DOHH2 (cell line): Measurements from ENCODE around the gene CEACAM4.
"Not testable (repeated sequence)": the region's sequence is repeated elsewhere in the genome, so short reads cannot be mapped to it uniquely, and the experiment has no call there.

Experiments used
- H3F3A ChIP-seq: fragments of 200-600 bp; sonication (generic), shearing (Covaris generic); 2 replicates; pipeline ENCODE4 v1.6.0; 2016; ENCODE audit warnings: antibody characterized with exemption, mild to moderate bottlenecking; ENCODE audit not compliant: control insufficient read depth, insufficient read depth
- H3K27ac ChIP-seq: fragments of 200-600 bp; sonication (generic); 2 replicates; pipeline ENCODE4 v1.5.1; 2014; ENCODE audit warnings: low read depth, mild to moderate bottlenecking, low read length, moderate library complexity
- H3K27me3 ChIP-seq: fragments of 200-600 bp; sonication (generic); 2 replicates; pipeline ENCODE4 v1.6.1; 2014; ENCODE audit warnings: mild to moderate bottlenecking, low read length, mixed read lengths; ENCODE audit not compliant: control insufficient read depth
- H3K36me3 ChIP-seq: fragments of 200-600 bp; sonication (generic); 2 replicates; pipeline ENCODE4 v1.6.1; 2014; ENCODE audit warnings: mild to moderate bottlenecking, low read length, moderate library complexity, mixed read lengths; ENCODE audit not compliant: control insufficient read depth
- H3K4me1 ChIP-seq: fragments of 200-600 bp; sonication (generic); 2 replicates; pipeline ENCODE4 v1.6.1; 2014; ENCODE audit warnings: mild to moderate bottlenecking, low read length, mixed read lengths; ENCODE audit not compliant: control insufficient read depth
- H3K4me2 ChIP-seq: fragments of 200-600 bp; sonication (generic); 2 replicates; pipeline ENCODE4 v1.6.0; 2014; ENCODE audit warnings: mild to moderate bottlenecking, low read length, moderate library complexity
- H3K4me3 ChIP-seq: fragments of 200-600 bp; sonication (generic); 2 replicates; pipeline ENCODE4 v1.5.1; 2014; ENCODE audit warnings: mild to moderate bottlenecking, low read length, mixed read lengths
- H3K79me2 ChIP-seq: fragments of 200-600 bp; sonication (generic); 2 replicates; pipeline ENCODE4 v1.6.1; 2014; ENCODE audit warnings: mild to moderate bottlenecking, low read length, mixed read lengths; ENCODE audit not compliant: control insufficient read depth
- H3K9me2 ChIP-seq: fragments of 200-600 bp; sonication (generic); replicated peaks from 2 replicates; pipeline ENCODE4 v1.6.1; 2014; ENCODE audit warnings: mild to moderate bottlenecking, low read length, mixed read lengths; ENCODE audit not compliant: control insufficient read depth
- H3K9me3 ChIP-seq: fragments of 200-600 bp; sonication (generic); 2 replicates; pipeline ENCODE4 v1.6.1; 2014; ENCODE audit warnings: antibody characterized with exemption, low read length, mixed read lengths; ENCODE audit not compliant: control insufficient read depth, insufficient read depth
- H4K20me1 ChIP-seq: fragments of 200-600 bp; sonication (generic); 2 replicates; pipeline ENCODE4 v1.6.0; 2014; ENCODE audit warnings: low read depth, mild to moderate bottlenecking, antibody characterized with exemption, low read length, moderate library complexity; ENCODE audit not compliant: control insufficient read depth, insufficient read depth
- CTCF ChIP-seq: fragments of 200-600 bp; sonication (generic); IDR thresholded peaks from one replicate; pipeline ENCODE4 v1.5.1; 2014; ENCODE audit warnings: antibody characterized with exemption, mild to moderate bottlenecking, low read depth, low read length; ENCODE audit not compliant: poor library complexity, severe bottlenecking
- EZH2phosphoT487 ChIP-seq: fragments of 200-600 bp; sonication (generic); IDR thresholded peaks from 2 replicates; pipeline ENCODE4 v1.6.1; 2017; ENCODE audit warnings: borderline replicate concordance, mild to moderate bottlenecking, antibody characterized with exemption, low read length, moderate library complexity, mixed read lengths

Gene CEACAM4

GRCh38 chr19:41586064-41586463, 40.8 kb downstream of the CEACAM4 start:
- Histone ChIP-seq H3K79me2 (no peaks in the 10 kb centered on the region), H3F3A (no peaks in the 10 kb centered on the region), H3K9me2 (no peaks in the 10 kb centered on the region), H4K20me1 (no peaks in the 10 kb centered on the region), H3K9me3 (peaks cover 14% of the 10 kb centered on the region), H3K27me3 (no peaks in the 10 kb centered on the region), H3K4me2 (no peak overlapping the region), H3K4me3 (no peak overlapping the region), H3K36me3 (no peaks in the 10 kb centered on the region), H3K27ac (no peak overlapping the region), H3K4me1 (no peaks in the 10 kb centered on the region)
- no peak for TF ChIP-seq CTCF
- TF ChIP-seq EZH2phosphoT487: no peak

GRCh38 chr19:41584931-41585330, 41.9 kb downstream of the CEACAM4 start:
- Histone ChIP-seq H3K79me2 (no peaks in the 10 kb centered on the region), H3K4me1 (no peaks in the 10 kb centered on the region), H3K27ac (no peak overlapping the region), H3F3A (no peaks in the 10 kb centered on the region), H4K20me1 (no peaks in the 10 kb centered on the region), H3K9me3 (peaks cover 18% of the 10 kb centered on the region), H3K4me3 (no peak overlapping the region), H3K36me3 (no peaks in the 10 kb centered on the region), H3K9me2 (no peaks in the 10 kb centered on the region), H3K27me3 (no peaks in the 10 kb centered on the region), H3K4me2 (no peak overlapping the region)
- TF ChIP-seq CTCF: no peak
- no peak for TF ChIP-seq EZH2phosphoT487

DNA sequence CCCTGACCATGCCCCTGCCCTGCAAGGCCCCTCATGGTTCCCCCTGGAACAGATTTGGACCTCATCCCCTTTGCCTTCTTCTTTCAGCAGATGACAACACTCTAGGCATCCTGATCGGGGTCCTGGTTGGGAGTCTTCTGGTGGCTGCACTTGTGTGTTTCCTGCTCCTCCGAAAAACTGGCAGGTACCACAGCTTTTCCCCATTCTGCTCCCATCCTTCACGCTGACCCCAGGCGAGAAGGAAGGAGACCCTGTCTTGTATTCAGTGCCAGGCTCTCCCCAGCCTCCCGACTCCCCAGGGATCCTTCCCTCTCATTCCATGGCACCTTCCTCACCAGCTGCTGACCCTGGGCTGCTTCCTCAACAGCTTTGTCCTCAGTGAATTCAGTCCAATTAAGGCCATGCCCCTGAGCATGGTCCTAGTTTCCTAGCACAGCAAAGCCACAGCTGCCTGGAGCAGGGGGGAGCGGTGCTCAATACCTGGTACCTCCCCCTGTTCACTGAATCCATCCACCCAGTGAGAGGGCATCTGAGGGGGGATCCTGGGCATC, 42.5 kb downstream of the CEACAM4 start:
- Histone ChIP-seq H3K79me2 (no peaks in the 10 kb centered on the region), H3K4me1 (no peaks in the 10 kb centered on the region), H4K20me1 (no peaks in the 10 kb centered on the region), H3K36me3 (no peaks in the 10 kb centered on the region), H3K9me3 (peaks cover 18% of the 10 kb centered on the region), H3K9me2 (no peaks in the 10 kb centered on the region), H3K27me3 (no peaks in the 10 kb centered on the region), H3K27ac (no peak overlapping the region), H3K4me2 (no peak overlapping the region), H3F3A (no peaks in the 10 kb centered on the region), H3K4me3 (no peak overlapping the region)
- no peak for TF ChIP-seq CTCF
- TF ChIP-seq EZH2phosphoT487: no peak

GRCh38 chr19:41582577-41583182, 44.2 kb downstream of the CEACAM4 start:
- not testable (repeated sequence) for H3K79me2 ChIP-seq, H3F3A ChIP-seq, H4K20me1 ChIP-seq, H3K4me2 ChIP-seq, H3K9me2 ChIP-seq, H3K4me3 ChIP-seq, H3K27me3 ChIP-seq, H3K36me3 ChIP-seq, H3K4me1 ChIP-seq, H3K27ac ChIP-seq
- H3K9me3 ChIP-seq: peaks cover 18% of the 10 kb centered on the region

DNA sequence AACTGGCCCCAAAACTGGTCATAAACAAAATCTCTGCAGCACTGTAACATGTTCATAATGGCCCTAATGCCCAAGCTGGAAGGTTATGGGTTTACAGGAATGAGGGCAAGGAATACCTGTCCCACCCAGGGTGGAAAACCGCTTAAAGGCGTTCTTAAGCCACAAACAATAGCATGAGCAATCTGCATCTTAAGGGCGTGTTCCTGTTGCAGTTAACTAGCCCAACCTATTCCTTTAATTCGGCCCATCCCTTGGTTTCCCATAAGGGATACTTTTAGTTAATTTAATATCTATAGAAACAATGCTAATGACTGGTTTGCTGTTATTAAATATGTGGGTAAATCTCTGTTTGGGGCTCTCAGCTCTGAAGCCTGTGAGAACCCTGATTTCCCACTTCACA, 45.8 kb downstream of the CEACAM4 start:
- not testable (repeated sequence) for H3K4me1 ChIP-seq, H3K27me3 ChIP-seq, H3K27ac ChIP-seq, H3F3A ChIP-seq, H4K20me1 ChIP-seq, H3K4me3 ChIP-seq, H3K9me2 ChIP-seq, H3K36me3 ChIP-seq, H3K79me2 ChIP-seq, H3K4me2 ChIP-seq
- H3K9me3 ChIP-seq: peaks cover 18% of the 10 kb centered on the region
